ENCODE results near the gene MX1.

MX1 gene

DNA sequence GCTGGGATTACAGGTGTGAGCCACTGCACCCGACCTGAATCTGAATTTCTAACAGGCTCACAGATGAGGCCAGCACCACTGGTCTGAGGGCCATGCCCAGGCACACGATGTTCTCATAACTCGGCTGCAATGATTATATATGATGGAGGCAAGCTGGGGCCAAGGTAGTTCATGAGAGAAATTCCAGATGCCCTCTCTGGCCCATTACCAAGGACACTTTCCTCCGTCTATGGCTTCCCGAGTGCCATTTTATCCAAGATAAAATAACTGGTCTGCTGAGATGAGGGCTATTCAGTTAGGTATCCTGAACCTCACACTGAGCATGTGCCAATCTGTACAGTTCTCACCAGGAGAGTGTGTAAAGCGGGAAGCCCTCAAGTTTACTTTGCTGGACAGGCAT lies 65.4 kb downstream of the MX1 start:
- no peak for TF ChIP-seq POLR2A (IDR thresholded peaks at IDR 0.05; ENCODE audit: low read depth, low read length)
- DNase-seq (ENCODE audit: insufficient read length, low spot score), result no peak
- FAIRE-seq, result no peak

- no peak for DNase-seq (ENCODE audit: insufficient read length, low spot score)
- no peak for FAIRE-seq
- no peak for TF ChIP-seq POLR2A (IDR thresholded peaks at IDR 0.05; ENCODE audit: low read depth, low read length)
These were observed 68.2 kb downstream of the MX1 start for GRCh38 chr21:41494242-41494641.

DNA sequence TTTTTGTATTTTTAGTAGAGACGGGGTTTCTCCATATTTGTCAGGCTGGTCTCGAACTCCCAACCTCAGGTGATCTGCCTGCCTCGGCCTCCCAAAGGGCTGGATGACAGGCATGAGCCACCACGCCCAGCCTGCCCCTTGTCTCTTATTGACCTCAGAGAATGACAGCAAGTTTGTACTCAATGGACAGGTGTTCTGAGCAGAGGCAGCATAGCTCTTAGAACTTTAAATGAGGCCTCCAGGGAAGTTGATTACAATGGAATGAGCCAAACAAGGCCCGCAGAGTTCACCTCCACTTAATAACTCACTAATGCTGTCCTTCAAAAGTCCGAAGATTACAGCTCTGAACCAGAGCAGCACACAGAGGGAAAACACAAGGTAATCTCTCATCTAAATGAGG lies 71.0 kb downstream of the MX1 start:
- TF ChIP-seq POLR2A (IDR thresholded peaks at IDR 0.05; ENCODE audit: low read depth, low read length), result no peak
- no peak for DNase-seq (ENCODE audit: insufficient read length, low spot score)
- no peak for FAIRE-seq

- no peak for DNase-seq (ENCODE audit: insufficient read length, low spot score)
- TF ChIP-seq POLR2A (IDR thresholded peaks at IDR 0.05; ENCODE audit: low read depth, low read length), result no peak
- no peak for FAIRE-seq
These were observed 71.7 kb downstream of the MX1 start for GRCh38 chr21:41497788-41498187.

DNA sequence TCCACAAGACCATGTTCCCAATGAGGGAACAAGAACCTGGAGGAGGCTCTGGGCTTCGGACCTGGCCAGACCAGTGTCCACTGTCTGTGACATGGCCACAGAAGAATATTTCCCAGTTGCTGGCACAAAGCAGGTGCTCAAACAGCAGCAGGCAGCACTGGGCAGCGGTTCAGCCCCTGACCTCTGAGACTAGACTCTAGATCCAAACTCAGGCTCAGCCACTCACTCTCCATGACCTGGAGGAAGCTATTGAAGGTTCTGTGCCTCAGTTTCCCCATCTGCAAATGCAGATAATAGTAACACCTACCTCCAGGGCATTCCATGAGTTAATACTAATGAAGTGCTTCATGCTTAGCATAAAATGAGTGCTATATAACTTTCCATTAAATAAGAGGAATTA lies 73.9 kb downstream of the MX1 start:
- DNase-seq (ENCODE audit: insufficient read length, low spot score) (no peak), FAIRE-seq (no peak)
- TF ChIP-seq POLR2A (IDR thresholded peaks at IDR 0.05; ENCODE audit: low read depth, low read length), result no peak

- no peak for TF ChIP-seq POLR2A (IDR thresholded peaks at IDR 0.05; ENCODE audit: low read depth, low read length)
- DNase-seq (ENCODE audit: insufficient read length, low spot score) (no peak), FAIRE-seq (no peak)
These were observed 74.3 kb downstream of the MX1 start for GRCh38 chr21:41500363-41500762.

DNA sequence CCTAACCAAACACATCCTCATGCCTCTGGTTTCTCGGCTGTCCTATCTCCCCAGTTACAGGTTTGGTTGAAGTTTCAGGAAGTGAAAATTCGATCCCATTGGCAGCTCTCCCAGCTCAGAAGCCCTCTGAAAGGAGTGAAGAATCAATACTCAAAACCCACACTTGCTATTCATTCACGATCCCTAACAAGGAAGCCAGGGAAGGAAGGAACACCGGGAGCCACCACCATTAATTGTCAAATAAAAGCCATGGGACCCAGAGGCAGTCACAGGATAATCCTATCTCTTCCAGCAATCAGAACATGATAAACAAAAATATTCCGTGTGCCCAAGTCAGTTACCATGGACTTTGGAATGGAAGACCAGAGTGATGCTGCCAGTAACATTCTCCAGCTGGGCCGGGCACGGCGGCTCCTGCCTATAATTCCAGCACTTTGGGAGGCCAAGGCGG lies 74.9 kb downstream of the MX1 start:
- no peak for TF ChIP-seq POLR2A (IDR thresholded peaks at IDR 0.05; ENCODE audit: low read depth, low read length)
- no peak for DNase-seq (ENCODE audit: insufficient read length, low spot score)
- FAIRE-seq, result no peak

- no peak for FAIRE-seq
- no peak for TF ChIP-seq POLR2A (IDR thresholded peaks at IDR 0.05; ENCODE audit: low read depth, low read length)
- peak; percentile 31 for DNase-seq (ENCODE audit: insufficient read length, low spot score)
These were observed 75.9 kb downstream of the MX1 start for GRCh38 chr21:41501919-41502318.

GRCh38 chr21:41503331-41503730 lies 77.3 kb downstream of the MX1 start:
- TF ChIP-seq POLR2A (IDR thresholded peaks at IDR 0.05; ENCODE audit: low read depth, low read length), result no peak
- no peak for FAIRE-seq

GRCh38 chr21:41504030-41504429 lies 78.0 kb downstream of the MX1 start:
- no peak for TF ChIP-seq POLR2A (IDR thresholded peaks at IDR 0.05; ENCODE audit: low read depth, low read length)
- FAIRE-seq (no peak), DNase-seq (ENCODE audit: insufficient read length, low spot score) (no peak)

More at GRCh38 chr21:41503331-41503730, 77.3 kb downstream of the MX1 start:
- DNase-seq (ENCODE audit: insufficient read length, low spot score), result no peak

GRCh38 chr21:41506005-41506594 lies 80.1 kb downstream of the MX1 start:
- TF ChIP-seq POLR2A (IDR thresholded peaks at IDR 0.05; ENCODE audit: low read depth, low read length), result no peak
- DNase-seq (ENCODE audit: insufficient read length, low spot score) (no peak), FAIRE-seq (no peak)

DNA sequence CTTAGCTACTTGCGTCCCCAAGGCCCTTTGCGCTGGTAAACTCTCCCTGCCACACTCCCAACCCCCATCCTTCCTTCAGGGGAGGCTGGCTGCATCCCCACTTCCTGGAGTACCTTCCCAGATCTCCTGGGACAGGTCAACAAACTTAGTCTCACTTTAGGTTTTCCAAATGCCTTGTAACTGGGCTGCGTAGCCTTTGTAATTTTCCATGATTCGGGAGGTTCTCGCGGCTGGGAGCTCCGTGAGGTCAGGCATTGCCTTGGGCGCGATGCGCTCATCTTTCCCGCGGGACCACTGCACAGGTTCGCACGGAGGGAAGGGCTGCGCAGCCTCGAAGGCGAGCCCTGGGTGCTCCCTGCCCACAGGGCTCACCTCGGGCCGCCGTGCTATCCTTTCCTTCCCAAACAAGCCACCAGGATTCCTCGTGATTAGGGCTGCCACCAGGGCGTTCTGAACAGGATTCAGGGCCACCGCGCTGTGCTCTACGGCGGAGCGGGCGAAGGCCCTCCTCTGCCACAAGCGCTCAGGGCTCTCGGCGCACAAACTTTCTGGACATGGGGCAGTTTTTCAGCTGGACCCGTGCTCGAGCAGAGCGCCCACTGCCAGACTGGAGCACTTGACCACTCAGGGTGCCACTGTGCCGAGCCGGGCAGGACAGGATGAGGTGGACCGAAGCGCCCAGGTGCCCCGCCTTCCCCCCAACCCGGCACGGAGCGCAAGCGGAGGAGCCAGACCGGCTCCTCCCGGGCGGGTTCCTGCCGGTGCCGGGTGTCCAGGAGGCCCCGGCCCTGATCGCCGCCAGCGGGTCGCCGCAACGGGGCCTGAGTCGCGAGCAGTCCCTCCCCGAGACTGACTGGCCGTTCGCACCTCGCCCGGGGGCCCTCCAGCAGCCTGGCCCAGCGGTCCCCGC lies 80.8 kb downstream of the MX1 start:
- no peak for DNase-seq (ENCODE audit: insufficient read length, low spot score)
- no peak for FAIRE-seq
- no peak for TF ChIP-seq POLR2A (IDR thresholded peaks at IDR 0.05; ENCODE audit: low read depth, low read length)

DNA sequence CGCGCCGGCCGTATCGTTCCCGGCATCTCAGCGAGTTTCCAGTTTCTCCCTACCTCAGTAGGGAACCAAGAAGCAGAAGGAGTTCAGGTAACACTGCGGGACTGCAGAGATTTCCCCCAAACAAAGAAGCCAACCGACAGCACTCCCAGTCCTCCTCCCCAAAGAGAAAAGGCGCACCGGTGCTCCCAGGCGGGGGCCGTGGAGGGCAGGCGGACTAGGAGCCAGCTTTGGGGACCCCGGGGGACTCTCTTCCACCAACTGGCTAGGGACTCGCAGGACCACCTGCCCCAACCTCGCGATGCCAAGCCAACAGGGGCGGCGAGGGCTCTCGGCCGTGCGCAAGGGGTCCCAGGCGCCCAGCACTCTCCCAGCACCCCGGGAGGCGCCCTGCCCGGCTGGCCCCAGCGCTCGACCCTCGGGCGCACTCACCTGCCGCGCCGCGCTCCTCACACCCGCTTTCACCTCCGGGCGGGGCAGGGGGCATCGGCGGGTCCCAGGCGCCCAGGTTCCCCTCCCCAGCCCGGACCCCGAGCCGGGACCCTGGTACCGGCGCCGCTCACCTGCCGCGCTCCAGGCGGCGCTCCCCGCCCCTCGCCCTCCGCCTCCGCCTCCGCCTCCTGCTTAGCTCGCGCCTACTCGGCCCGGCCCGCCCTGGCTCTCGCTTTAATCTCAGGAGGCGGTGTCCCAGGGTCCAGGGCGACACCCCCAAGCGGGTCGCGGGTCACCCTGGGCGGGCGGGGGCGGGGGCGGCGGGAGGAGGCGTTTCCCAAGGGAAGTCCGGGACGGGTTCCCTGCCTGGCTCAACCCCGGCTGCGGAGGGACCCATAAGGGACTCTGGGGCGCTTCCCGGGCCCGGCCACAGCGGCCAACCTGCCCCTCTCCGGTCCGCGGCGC lies 81.7 kb downstream of the MX1 start, which contains the start of gene TMPRSS2:
Gene TMPRSS2, minus strand, starts transcription at position 638 of the 894 bp plus-strand sequence. CDS start 10,025 bp downstream, outside the sequence.
- DNase-seq (ENCODE audit: insufficient read length, low spot score) (no peak), FAIRE-seq (no peak)
- no peak for TF ChIP-seq POLR2A (IDR thresholded peaks at IDR 0.05; ENCODE audit: low read depth, low read length)

All from H54 (cell line).